HepG2 (cell line): Measurements from ENCODE around the gene FKBP1A.

Experiments
- ATAD3A ChIP-seq: sonication (generic); formaldehyde crosslinking; IDR thresholded peaks from 2 replicates; pipeline ENCODE4 v1.4.0; 2020; ENCODE audit warnings: missing genetic modification reagents
- ELF1 ChIP-seq: sonication (generic); formaldehyde crosslinking; IDR thresholded peaks from 2 replicates; pipeline ENCODE4 v1.4.0; 2020; ENCODE audit warnings: missing genetic modification reagents
- GABPA ChIP-seq, 2 experiments: IDR thresholded peaks; 2 replicates each; pipeline ENCODE4 v1.6.1; 2011 to 2016; ENCODE audit warnings: low read depth in 2 of 2, low read length in 1 of 2, missing biosample characterization in 1 of 2, missing genetic modification characterization in 1 of 2
- JUNB ChIP-seq: sonication (generic); formaldehyde crosslinking; IDR thresholded peaks from 2 replicates; pipeline ENCODE4 v1.8.0; 2022; ENCODE audit warnings: missing genetic modification reagents, mild to moderate bottlenecking, borderline replicate concordance
- NFE2 ChIP-seq: sonication (generic); formaldehyde crosslinking; IDR thresholded peaks from 2 replicates; pipeline ENCODE4 v1.4.0; 2020; ENCODE audit warnings: missing genetic modification reagents
- WIZ ChIP-seq: sonication (generic); formaldehyde crosslinking; IDR thresholded peaks from 2 replicates; pipeline ENCODE4 v1.5.1; 2020; ENCODE audit warnings: mild to moderate bottlenecking, missing genetic modification reagents
- TF ChIP-seq, protein P1 (sequence below), 2 experiments: IDR thresholded peaks; 2 replicates each; pipeline ENCODE4 v1.6.1; 2011 to 2012; ENCODE audit warnings: low read length in 2 of 2, borderline replicate concordance in 1 of 2, low read depth in 1 of 2, mild to moderate bottlenecking in 1 of 2, moderate library complexity in 1 of 2
- TF ChIP-seq, protein P2 (sequence below): sonication (generic); formaldehyde crosslinking; IDR thresholded peaks from 2 replicates; pipeline ENCODE4 v1.5.0; 2020; ENCODE audit warnings: mild to moderate bottlenecking, missing genetic modification reagents, moderate library complexity
- TF ChIP-seq, protein P3 (sequence below): sonication (generic); formaldehyde crosslinking; IDR thresholded peaks from 2 replicates; pipeline ENCODE4 v1.5.1; 2020; ENCODE audit warnings: mild to moderate bottlenecking, missing genetic modification reagents, moderate library complexity

DNA sequence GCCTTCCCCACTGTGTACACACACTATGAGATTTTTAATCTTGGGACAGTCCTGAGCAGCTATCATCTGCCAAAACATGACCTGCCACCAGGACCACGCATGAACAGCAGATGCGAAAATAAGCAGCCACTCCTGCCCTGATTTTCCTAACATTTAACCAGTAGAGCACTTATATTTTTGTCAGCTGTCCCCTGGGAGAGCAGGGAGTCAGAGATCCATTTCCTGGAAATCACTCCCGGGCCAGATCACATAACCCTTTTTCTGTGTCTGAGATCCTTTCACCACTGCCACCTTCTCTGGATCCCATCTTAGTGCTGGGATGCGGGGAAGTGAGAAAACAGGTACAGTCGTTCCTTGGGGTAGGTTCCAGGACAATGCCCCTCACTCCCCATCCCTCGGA is 69.6 kb downstream of the FKBP1A start:
- TF ChIP-seq, protein P1, sequence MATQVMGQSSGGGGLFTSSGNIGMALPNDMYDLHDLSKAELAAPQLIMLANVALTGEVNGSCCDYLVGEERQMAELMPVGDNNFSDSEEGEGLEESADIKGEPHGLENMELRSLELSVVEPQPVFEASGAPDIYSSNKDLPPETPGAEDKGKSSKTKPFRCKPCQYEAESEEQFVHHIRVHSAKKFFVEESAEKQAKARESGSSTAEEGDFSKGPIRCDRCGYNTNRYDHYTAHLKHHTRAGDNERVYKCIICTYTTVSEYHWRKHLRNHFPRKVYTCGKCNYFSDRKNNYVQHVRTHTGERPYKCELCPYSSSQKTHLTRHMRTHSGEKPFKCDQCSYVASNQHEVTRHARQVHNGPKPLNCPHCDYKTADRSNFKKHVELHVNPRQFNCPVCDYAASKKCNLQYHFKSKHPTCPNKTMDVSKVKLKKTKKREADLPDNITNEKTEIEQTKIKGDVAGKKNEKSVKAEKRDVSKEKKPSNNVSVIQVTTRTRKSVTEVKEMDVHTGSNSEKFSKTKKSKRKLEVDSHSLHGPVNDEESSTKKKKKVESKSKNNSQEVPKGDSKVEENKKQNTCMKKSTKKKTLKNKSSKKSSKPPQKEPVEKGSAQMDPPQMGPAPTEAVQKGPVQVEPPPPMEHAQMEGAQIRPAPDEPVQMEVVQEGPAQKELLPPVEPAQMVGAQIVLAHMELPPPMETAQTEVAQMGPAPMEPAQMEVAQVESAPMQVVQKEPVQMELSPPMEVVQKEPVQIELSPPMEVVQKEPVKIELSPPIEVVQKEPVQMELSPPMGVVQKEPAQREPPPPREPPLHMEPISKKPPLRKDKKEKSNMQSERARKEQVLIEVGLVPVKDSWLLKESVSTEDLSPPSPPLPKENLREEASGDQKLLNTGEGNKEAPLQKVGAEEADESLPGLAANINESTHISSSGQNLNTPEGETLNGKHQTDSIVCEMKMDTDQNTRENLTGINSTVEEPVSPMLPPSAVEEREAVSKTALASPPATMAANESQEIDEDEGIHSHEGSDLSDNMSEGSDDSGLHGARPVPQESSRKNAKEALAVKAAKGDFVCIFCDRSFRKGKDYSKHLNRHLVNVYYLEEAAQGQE (IDR thresholded peaks at IDR 0.05; ENCODE audit: borderline replicate concordance in 1 of 2, low read depth in 1 of 2, low read length in 2 of 2), result no peak
- no peak for TF ChIP-seq GABPA (IDR thresholded peaks at IDR 0.05; ENCODE audit: low read depth, low read length)
- TF ChIP-seq GABPA (CRISPR knock-in tag; IDR thresholded peaks at IDR 0.05; ENCODE audit: low read depth), result no peak
- no peak for TF ChIP-seq JUNB (CRISPR knock-in tag)
- no peak for TF ChIP-seq NFE2 (CRISPR knock-in tag)
- no peak for TF ChIP-seq ATAD3A (CRISPR knock-in tag)
- TF ChIP-seq, protein P2, sequence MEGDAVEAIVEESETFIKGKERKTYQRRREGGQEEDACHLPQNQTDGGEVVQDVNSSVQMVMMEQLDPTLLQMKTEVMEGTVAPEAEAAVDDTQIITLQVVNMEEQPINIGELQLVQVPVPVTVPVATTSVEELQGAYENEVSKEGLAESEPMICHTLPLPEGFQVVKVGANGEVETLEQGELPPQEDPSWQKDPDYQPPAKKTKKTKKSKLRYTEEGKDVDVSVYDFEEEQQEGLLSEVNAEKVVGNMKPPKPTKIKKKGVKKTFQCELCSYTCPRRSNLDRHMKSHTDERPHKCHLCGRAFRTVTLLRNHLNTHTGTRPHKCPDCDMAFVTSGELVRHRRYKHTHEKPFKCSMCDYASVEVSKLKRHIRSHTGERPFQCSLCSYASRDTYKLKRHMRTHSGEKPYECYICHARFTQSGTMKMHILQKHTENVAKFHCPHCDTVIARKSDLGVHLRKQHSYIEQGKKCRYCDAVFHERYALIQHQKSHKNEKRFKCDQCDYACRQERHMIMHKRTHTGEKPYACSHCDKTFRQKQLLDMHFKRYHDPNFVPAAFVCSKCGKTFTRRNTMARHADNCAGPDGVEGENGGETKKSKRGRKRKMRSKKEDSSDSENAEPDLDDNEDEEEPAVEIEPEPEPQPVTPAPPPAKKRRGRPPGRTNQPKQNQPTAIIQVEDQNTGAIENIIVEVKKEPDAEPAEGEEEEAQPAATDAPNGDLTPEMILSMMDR (CRISPR knock-in tag), result no peak
- no peak for TF ChIP-seq WIZ (CRISPR knock-in tag)
- TF ChIP-seq, protein P3, sequence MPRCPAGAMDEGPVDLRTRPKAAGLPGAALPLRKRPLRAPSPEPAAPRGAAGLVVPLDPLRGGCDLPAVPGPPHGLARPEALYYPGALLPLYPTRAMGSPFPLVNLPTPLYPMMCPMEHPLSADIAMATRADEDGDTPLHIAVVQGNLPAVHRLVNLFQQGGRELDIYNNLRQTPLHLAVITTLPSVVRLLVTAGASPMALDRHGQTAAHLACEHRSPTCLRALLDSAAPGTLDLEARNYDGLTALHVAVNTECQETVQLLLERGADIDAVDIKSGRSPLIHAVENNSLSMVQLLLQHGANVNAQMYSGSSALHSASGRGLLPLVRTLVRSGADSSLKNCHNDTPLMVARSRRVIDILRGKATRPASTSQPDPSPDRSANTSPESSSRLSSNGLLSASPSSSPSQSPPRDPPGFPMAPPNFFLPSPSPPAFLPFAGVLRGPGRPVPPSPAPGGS (CRISPR knock-in tag), result no peak
- no peak for TF ChIP-seq ELF1 (CRISPR knock-in tag)
